ENCODE measurements around the gene PRXL2B. TPM values are rescaled to one million over a fixed set of nuclear protein-coding genes. Genes with fewer than 3 reads are reported as not detected.

Gene PRXL2B
- total and polyA plus RNA-seq, 2 experiments from 2014 or later = 25.5 to 44.0 TPM

DNA sequence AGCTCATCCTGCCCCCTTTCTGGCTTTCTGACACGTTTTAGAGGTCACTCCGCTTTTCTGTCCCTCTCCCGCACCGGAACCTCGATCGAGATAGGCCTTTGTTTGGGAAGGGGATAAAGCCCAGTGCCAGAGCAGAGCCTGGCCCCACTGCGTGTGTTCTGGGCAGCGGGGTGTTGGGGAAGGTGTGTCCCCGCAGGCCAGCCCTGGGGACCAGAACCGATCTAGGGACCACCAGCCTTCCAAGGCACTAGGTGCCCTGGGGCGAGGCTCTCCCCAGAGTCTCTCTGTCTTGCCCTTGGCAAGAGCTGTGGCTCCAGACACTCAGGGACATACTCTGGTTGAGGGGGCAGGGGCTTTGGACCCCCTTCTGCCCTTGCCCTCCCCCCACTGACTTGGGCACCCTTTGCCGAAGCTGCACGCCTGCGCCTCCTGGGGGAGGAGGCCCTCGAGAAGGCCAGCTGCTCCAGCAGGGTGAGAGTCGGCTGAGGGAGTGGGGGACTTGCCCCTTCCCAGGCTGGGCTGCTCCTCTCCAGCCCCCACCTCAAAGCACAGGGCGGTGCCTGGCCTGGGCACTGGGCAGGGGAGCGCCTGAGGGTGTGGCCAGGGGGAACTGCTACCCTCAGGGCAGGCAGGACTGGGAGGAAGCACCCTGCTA, 16.4 kb downstream of the PRXL2B start (continued):
- TF ChIP-seq, protein P1, sequence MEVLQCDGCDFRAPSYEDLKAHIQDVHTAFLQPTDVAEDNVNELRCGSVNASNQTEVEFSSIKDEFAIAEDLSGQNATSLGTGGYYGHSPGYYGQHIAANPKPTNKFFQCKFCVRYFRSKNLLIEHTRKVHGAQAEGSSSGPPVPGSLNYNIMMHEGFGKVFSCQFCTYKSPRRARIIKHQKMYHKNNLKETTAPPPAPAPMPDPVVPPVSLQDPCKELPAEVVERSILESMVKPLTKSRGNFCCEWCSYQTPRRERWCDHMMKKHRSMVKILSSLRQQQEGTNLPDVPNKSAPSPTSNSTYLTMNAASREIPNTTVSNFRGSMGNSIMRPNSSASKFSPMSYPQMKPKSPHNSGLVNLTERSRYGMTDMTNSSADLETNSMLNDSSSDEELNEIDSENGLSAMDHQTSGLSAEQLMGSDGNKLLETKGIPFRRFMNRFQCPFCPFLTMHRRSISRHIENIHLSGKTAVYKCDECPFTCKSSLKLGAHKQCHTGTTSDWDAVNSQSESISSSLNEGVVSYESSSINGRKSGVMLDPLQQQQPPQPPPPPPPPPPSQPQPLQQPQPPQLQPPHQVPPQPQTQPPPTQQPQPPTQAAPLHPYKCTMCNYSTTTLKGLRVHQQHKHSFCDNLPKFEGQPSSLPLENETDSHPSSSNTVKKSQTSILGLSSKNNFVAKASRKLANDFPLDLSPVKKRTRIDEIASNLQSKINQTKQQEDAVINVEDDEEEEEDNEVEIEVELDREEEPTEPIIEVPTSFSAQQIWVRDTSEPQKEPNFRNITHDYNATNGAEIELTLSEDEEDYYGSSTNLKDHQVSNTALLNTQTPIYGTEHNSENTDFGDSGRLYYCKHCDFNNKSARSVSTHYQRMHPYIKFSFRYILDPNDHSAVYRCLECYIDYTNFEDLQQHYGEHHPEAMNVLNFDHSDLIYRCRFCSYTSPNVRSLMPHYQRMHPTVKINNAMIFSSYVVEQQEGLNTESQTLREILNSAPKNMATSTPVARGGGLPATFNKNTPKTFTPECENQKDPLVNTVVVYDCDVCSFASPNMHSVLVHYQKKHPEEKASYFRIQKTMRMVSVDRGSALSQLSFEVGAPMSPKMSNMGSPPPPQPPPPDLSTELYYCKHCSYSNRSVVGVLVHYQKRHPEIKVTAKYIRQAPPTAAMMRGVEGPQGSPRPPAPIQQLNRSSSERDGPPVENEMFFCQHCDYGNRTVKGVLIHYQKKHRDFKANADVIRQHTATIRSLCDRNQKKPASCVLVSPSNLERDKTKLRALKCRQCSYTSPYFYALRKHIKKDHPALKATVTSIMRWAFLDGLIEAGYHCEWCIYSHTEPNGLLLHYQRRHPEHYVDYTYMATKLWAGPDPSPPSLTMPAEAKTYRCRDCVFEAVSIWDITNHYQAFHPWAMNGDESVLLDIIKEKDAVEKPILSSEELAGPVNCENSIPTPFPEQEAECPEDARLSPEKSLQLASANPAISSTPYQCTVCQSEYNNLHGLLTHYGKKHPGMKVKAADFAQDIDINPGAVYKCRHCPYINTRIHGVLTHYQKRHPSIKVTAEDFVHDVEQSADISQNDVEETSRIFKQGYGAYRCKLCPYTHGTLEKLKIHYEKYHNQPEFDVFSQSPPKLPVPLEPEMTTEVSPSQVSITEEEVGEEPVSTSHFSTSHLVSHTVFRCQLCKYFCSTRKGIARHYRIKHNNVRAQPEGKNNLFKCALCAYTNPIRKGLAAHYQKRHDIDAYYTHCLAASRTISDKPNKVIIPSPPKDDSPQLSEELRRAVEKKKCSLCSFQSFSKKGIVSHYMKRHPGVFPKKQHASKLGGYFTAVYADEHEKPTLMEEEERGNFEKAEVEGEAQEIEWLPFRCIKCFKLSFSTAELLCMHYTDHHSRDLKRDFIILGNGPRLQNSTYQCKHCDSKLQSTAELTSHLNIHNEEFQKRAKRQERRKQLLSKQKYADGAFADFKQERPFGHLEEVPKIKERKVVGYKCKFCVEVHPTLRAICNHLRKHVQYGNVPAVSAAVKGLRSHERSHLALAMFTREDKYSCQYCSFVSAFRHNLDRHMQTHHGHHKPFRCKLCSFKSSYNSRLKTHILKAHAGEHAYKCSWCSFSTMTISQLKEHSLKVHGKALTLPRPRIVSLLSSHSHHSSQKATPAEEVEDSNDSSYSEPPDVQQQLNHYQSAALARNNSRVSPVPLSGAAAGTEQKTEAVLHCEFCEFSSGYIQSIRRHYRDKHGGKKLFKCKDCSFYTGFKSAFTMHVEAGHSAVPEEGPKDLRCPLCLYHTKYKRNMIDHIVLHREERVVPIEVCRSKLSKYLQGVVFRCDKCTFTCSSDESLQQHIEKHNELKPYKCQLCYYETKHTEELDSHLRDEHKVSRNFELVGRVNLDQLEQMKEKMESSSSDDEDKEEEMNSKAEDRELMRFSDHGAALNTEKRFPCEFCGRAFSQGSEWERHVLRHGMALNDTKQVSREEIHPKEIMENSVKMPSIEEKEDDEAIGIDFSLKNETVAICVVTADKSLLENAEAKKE (CRISPR knock-in tag; IDR thresholded peaks at IDR 0.05) = no peak
- TF ChIP-seq, protein P2, sequence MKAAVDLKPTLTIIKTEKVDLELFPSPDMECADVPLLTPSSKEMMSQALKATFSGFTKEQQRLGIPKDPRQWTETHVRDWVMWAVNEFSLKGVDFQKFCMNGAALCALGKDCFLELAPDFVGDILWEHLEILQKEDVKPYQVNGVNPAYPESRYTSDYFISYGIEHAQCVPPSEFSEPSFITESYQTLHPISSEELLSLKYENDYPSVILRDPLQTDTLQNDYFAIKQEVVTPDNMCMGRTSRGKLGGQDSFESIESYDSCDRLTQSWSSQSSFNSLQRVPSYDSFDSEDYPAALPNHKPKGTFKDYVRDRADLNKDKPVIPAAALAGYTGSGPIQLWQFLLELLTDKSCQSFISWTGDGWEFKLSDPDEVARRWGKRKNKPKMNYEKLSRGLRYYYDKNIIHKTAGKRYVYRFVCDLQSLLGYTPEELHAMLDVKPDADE (IDR thresholded peaks at IDR 0.05) = no peak
- TF ChIP-seq ZNF114 (CRISPR knock-in tag; IDR thresholded peaks at IDR 0.05) = no peak
- no peak for TF ChIP-seq EZH2 (IDR thresholded peaks at IDR 0.05; ENCODE audit: low read depth, unreplicated experiment)
- no peak for TF ChIP-seq ZNF331 (CRISPR knock-in tag; IDR thresholded peaks at IDR 0.05; ENCODE audit: low read depth)
- no peak for TF ChIP-seq NANOG (IDR thresholded peaks at IDR 0.05; ENCODE audit: borderline replicate concordance)

DNA sequence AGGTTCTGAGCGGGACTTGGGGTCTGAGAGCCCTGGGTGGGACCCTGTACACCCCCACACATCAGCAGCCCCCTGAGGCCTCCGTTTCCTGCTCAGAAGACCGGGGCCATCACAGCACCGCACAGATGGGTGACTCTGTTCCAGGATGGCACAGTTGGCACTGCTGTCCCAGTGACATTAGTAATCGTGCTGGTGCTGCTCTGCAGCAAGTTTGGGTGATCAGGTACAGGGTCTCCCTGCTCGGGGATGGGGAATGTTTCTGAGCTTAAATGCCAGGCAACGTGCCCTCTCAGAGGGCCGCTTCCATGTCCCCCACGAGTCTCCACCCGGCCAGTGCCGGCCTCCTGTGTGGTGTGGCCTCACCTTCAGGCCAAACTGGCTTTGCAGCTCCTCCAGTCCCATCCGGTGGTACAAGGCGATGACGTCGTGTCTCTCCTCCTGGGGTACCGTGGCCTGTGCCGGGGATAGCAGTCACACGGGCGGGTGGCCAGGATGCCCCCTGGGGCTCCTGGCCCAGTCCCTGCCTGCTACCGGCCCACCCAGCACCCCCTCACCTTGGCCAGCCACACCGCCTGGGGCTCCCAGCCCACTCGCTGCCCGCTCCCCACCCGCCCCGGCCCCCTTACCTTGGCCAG, 17.1 kb downstream of the PRXL2B start:
- Histone ChIP-seq H3K36me3 (ENCODE audit: insufficient read depth) (no peaks in the 10 kb centered on the region), H3F3A (replicated peaks; ENCODE audit: low read depth) (no peaks in the 10 kb centered on the region), H3K27ac (ENCODE audit: low read depth) (no peak overlapping the region), H3K4me1 (ENCODE audit: insufficient read depth) (no peaks in the 10 kb centered on the region), H3K4me3 (no peak overlapping the region), H3K27me3 (ENCODE audit: insufficient read depth) (no peaks in the 10 kb centered on the region), H4K20me1 (replicated peaks; ENCODE audit: insufficient read depth) (no peaks in the 10 kb centered on the region), H3K79me2 (replicated peaks; ENCODE audit: insufficient read depth) (no peaks in the 10 kb centered on the region), H3K4me2 (no peak overlapping the region), H2AFZ (no peak overlapping the region), H3K9me2 (ENCODE audit: insufficient read depth) (no peaks in the 10 kb centered on the region)
- Mint-ChIP-seq H3K36me3 (ENCODE audit: low read depth) (no peaks in the 10 kb centered on the region), H3K27ac (no peak overlapping the region), H3K4me3 (no peak overlapping the region), H3K9me3 (peaks cover 2% of the 10 kb centered on the region; the same call in 2 of the 3 replicates), H3K4me1 (no peaks in the 10 kb centered on the region), H3K27me3 (ENCODE audit: insufficient read depth, low read depth, poor library complexity) (peaks cover 2% of the 10 kb centered on the region)
- no peak for ATAC-seq
- no peak for DNase-seq (ENCODE audit: low spot score)
- TF ChIP-seq, protein P3, sequence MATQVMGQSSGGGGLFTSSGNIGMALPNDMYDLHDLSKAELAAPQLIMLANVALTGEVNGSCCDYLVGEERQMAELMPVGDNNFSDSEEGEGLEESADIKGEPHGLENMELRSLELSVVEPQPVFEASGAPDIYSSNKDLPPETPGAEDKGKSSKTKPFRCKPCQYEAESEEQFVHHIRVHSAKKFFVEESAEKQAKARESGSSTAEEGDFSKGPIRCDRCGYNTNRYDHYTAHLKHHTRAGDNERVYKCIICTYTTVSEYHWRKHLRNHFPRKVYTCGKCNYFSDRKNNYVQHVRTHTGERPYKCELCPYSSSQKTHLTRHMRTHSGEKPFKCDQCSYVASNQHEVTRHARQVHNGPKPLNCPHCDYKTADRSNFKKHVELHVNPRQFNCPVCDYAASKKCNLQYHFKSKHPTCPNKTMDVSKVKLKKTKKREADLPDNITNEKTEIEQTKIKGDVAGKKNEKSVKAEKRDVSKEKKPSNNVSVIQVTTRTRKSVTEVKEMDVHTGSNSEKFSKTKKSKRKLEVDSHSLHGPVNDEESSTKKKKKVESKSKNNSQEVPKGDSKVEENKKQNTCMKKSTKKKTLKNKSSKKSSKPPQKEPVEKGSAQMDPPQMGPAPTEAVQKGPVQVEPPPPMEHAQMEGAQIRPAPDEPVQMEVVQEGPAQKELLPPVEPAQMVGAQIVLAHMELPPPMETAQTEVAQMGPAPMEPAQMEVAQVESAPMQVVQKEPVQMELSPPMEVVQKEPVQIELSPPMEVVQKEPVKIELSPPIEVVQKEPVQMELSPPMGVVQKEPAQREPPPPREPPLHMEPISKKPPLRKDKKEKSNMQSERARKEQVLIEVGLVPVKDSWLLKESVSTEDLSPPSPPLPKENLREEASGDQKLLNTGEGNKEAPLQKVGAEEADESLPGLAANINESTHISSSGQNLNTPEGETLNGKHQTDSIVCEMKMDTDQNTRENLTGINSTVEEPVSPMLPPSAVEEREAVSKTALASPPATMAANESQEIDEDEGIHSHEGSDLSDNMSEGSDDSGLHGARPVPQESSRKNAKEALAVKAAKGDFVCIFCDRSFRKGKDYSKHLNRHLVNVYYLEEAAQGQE (IDR thresholded peaks at IDR 0.05; ENCODE audit: unreplicated experiment) = no peak
- TF ChIP-seq, protein P4, sequence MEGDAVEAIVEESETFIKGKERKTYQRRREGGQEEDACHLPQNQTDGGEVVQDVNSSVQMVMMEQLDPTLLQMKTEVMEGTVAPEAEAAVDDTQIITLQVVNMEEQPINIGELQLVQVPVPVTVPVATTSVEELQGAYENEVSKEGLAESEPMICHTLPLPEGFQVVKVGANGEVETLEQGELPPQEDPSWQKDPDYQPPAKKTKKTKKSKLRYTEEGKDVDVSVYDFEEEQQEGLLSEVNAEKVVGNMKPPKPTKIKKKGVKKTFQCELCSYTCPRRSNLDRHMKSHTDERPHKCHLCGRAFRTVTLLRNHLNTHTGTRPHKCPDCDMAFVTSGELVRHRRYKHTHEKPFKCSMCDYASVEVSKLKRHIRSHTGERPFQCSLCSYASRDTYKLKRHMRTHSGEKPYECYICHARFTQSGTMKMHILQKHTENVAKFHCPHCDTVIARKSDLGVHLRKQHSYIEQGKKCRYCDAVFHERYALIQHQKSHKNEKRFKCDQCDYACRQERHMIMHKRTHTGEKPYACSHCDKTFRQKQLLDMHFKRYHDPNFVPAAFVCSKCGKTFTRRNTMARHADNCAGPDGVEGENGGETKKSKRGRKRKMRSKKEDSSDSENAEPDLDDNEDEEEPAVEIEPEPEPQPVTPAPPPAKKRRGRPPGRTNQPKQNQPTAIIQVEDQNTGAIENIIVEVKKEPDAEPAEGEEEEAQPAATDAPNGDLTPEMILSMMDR (conservative IDR thresholded peaks at IDR 0.05; ENCODE audit: low read depth in 2 of 2) = no peak
- TF ChIP-seq, protein P2 (IDR thresholded peaks at IDR 0.05) = no peak
- TF ChIP-seq EZH2phosphoT487 (IDR thresholded peaks at IDR 0.05; ENCODE audit: unreplicated experiment) (no peak), ZNF331 (CRISPR knock-in tag; IDR thresholded peaks at IDR 0.05; ENCODE audit: low read depth) (no peak)
